Stomach (tissue), 9 donors: ENCODE measurements around the gene FAM131B. TPM values are rescaled to one million over a fixed set of nuclear protein-coding genes. Genes with fewer than 3 reads are reported as not detected.
"Not testable (repeated sequence)": the region's sequence is repeated elsewhere in the genome, so short reads cannot be mapped to it uniquely, and the experiment has no call there.

Experiments used
- DNase-seq, 2 donors: peaks; one replicate each; pipeline versions ENCODE4 v3.0.0 to v3.0.0-alpha.2; 2013 to 2019
- H3K27ac ChIP-seq, 5 donors: fragments of 200-600 bp in 4 of 5; sonication (generic) in 4 of 5; one replicate each; pipeline ENCODE4 v1.5.1; 2013 to 2019; ENCODE audit warnings: mild to moderate bottlenecking in 1 of 5, moderate library complexity in 1 of 5
- H3K27me3 ChIP-seq, 3 donors: fragments of 200-600 bp; sonication (generic); one replicate each; pipeline ENCODE4 v1.5.1; 2017 to 2019; ENCODE audit warnings: mixed run types in 1 of 3
- H3K36me3 ChIP-seq, 4 donors: fragments of 200-600 bp; sonication (generic); 1 replicate in 3 of 4; 2 replicates in 1 of 4; pipeline ENCODE4 v1.5.1; 2016 to 2019
- H3K4me1 ChIP-seq, 4 donors: fragments of 200-600 bp; sonication (generic); one replicate each; pipeline ENCODE4 v1.5.1; 2016 to 2019
- H3K4me3 ChIP-seq, 4 donors: fragments of 200-600 bp; sonication (generic) in 3 of 4; one replicate each; pipeline ENCODE4 v1.5.1; 2016 to 2019; ENCODE audit warnings: mild to moderate bottlenecking in 1 of 4
- H3K9me3 ChIP-seq, 4 donors: fragments of 200-600 bp; sonication (generic); one replicate each; pipeline ENCODE4 v1.5.1; 2016 to 2019
- CTCF ChIP-seq, 7 experiments: fragments of 450-650 bp in 4 of 7; fragments of 200-600 bp in 3 of 7; sonication (generic) in 3 of 7; IDR thresholded peaks; one replicate each; pipeline ENCODE4 v1.5.1; 2016 to 2019; ENCODE audit warnings: antibody characterized with exemption in 7 of 7, control low read depth in 2 of 7, mild to moderate bottlenecking in 1 of 7
- EP300 ChIP-seq: sonication (generic); formaldehyde crosslinking; IDR thresholded peaks from one replicate; pipeline ENCODE4 v1.6.1; 2017; ENCODE audit warnings: antibody characterized with exemption
- POLR2A ChIP-seq, 4 donors: fragments of 450-650 bp; IDR thresholded peaks; one replicate each; pipeline ENCODE4 v1.6.1; 2016; ENCODE audit warnings: antibody characterized with exemption in 4 of 4, control low read depth in 2 of 4, mild to moderate bottlenecking in 1 of 4, moderate library complexity in 1 of 4
- POLR2AphosphoS5 ChIP-seq, 3 donors: sonication (generic); formaldehyde crosslinking; IDR thresholded peaks; one replicate each; pipeline ENCODE4 v1.6.1; 2016; ENCODE audit warnings: antibody characterized with exemption in 3 of 3
- WGBS, 5 donors: extraction: QIAGEN DNeasy Blood & Tissue Kit in 3 of 5; methylation state at CpG; one replicate each; pipeline versions ENCODE4 v1.1.5 to v1.1.7; 2013 to 2018; 5-methylcytosine and 5-hydroxymethylcytosine counted together
- intact Hi-C: fragments of 100-400 bp; cut with DNase I; formaldehyde crosslinking; loops from one replicate; pipeline ENCODE4 v1.15.1; 2023; ENCODE audit warnings: low total_unique reads
- polyA plus RNA-seq, 3 donors: library from polyadenylated mRNA; stranded (reverse); fragments of 200-250 nt; gene quantifications; one replicate each; pipeline ENCODE4 v1.2.3, GENCODE V29; 2013
- total RNA-seq, 5 donors: library from RNA; depleted of rRNA; stranded (reverse); fragments of >200 nt; gene quantifications; one replicate each; pipeline versions ENCODE4 v1.1.0 to v1.2.3, GENCODE V29; 2014 to 2016
- donor health status: healthy with polysubstance abuse.
- donor health status: Bipolar disorder and iron deficiency.
- donor health status: healthy.

FAM131B gene
- total and polyA plus RNA-seq, 8 donors, result 0.29 to 14.0 (median 0.46) TPM; not detected in 1

- H3K9me3 ChIP-seq, result no peaks in the 10 kb centered on the region
- WGBS, 5 donors, result 50 to 71% (median 55%) methylated on average over 8 to 9 of the region's 9 CpGs
- no peaks in the 10 kb centered on the region for H3K27me3 ChIP-seq
- intact Hi-C loops, result no loop called here
- TF ChIP-seq CTCF (IDR thresholded peaks at IDR 0.05) (no peak), POLR2A (IDR thresholded peaks at IDR 0.05) (no peak), POLR2AphosphoS5 (IDR thresholded peaks at IDR 0.05) (peak in 1 of 3 donors; percentile 53)
- H3K27ac ChIP-seq, result no peak overlapping the region
- H3K36me3 ChIP-seq, result peaks cover 0 to 10% (median 8%) of the 10 kb centered on the region in 4 donors
- H3K4me3 ChIP-seq, result no peak overlapping the region
- peak in 1 of 2 donors; percentile 84 for DNase-seq
- H3K4me1 ChIP-seq, result peaks cover 16 to 49% (median 34%) of the 10 kb centered on the region in 4 donors
These were observed 42.9 kb upstream of the FAM131B start for GRCh38 chr7:143405173-143406001.

GRCh38 chr7:143402233-143402632, 39.7 kb upstream of the FAM131B start:
- WGBS, 5 donors, result 79 to 88% (median 82%) methylated on average over 4 of the region's 4 CpGs
- DNase-seq, intact Hi-C loops, H3K27me3 ChIP-seq, H3K27ac ChIP-seq, H3K9me3 ChIP-seq, H3K4me3 ChIP-seq: not testable (repeated sequence)
- Histone ChIP-seq H3K36me3 (peaks cover 0 to 36% (median 25%) of the 10 kb centered on the region in 4 donors), H3K4me1 (peaks cover 0 to 18% (median 8%) of the 10 kb centered on the region in 4 donors)

GRCh38 chr7:143401265-143401664, 38.8 kb upstream of the FAM131B start:
- no peaks in the 10 kb centered on the region for H3K9me3 ChIP-seq
- no peak overlapping the region for H3K27ac ChIP-seq
- intact Hi-C loops, result no loop called here
- peaks cover 2 to 15% (median 8%) of the 10 kb centered on the region in 4 donors for H3K4me1 ChIP-seq
- TF ChIP-seq POLR2A (IDR thresholded peaks at IDR 0.05), result no peak
- TF ChIP-seq POLR2AphosphoS5 (IDR thresholded peaks at IDR 0.05), result no peak
- DNase-seq, result no peak
- H3K27me3 ChIP-seq, result no peaks in the 10 kb centered on the region
- no peak overlapping the region for H3K4me3 ChIP-seq
- 90 to 94% (median 90%) methylated on average over 7 to 12 of the region's 12 CpGs for WGBS, 5 donors
- H3K36me3 ChIP-seq, result peaks cover 0 to 36% (median 25%) of the 10 kb centered on the region in 4 donors

- Histone ChIP-seq H3K4me1 (peaks cover 9 to 21% (median 15%) of the 10 kb centered on the region in 4 donors), H3K27ac (no peak overlapping the region), H3K27me3 (no peaks in the 10 kb centered on the region), H3K36me3 (peaks cover 0 to 42% (median 25%) of the 10 kb centered on the region in 4 donors), H3K9me3 (no peaks in the 10 kb centered on the region), H3K4me3 (no peak overlapping the region)
- no peak for DNase-seq
- TF ChIP-seq POLR2A (IDR thresholded peaks at IDR 0.05), result no peak
- TF ChIP-seq EP300, result no peak
- TF ChIP-seq CTCF (IDR thresholded peaks at IDR 0.05), result no peak
- TF ChIP-seq POLR2AphosphoS5 (IDR thresholded peaks at IDR 0.05), result no peak
- WGBS, 5 donors, result 95 to 98% (median 95%) methylated on average over 15 to 20 of the region's 20 CpGs
- intact Hi-C loops, result no loop called here
These were observed 37.1 kb upstream of the FAM131B start for GRCh38 chr7:143399642-143400041.

- no peak overlapping the region for H3K27ac ChIP-seq
- H3K4me1 ChIP-seq, result peaks cover 9 to 21% (median 16%) of the 10 kb centered on the region in 4 donors
- no peak for DNase-seq
- H3K9me3 ChIP-seq, result no peaks in the 10 kb centered on the region
- no peak overlapping the region for H3K4me3 ChIP-seq
- H3K27me3 ChIP-seq, result no peaks in the 10 kb centered on the region
- H3K36me3 ChIP-seq, result peaks cover 0 to 42% (median 25%) of the 10 kb centered on the region in 4 donors
- intact Hi-C loops, result no loop called here
- 81 to 94% (median 91%) methylated on average over 7 to 8 of the region's 8 CpGs for WGBS, 5 donors
- no peak for TF ChIP-seq EP300
- TF ChIP-seq POLR2A (IDR thresholded peaks at IDR 0.05), result no peak
- no peak for TF ChIP-seq POLR2AphosphoS5 (IDR thresholded peaks at IDR 0.05)
- TF ChIP-seq CTCF (IDR thresholded peaks at IDR 0.05), result no peak
These were observed 36.6 kb upstream of the FAM131B start for GRCh38 chr7:143399151-143399550.
